ENCODE measurements around the gene TRMT1.
"Not testable (repeated sequence)": the region's sequence is repeated elsewhere in the genome, so short reads cannot be mapped to it uniquely, and the experiment has no call there.

Gene TRMT1

GRCh38 chr19:13150931-13151604 is 34.5 kb upstream of the TRMT1 start:
- peak in 3 of 56 donors; percentile 29 to 54 (median 43) for DNase-seq

- DNase-seq = peak; percentile 72 to 97 (median 93)
These were observed 33.8 kb upstream of the TRMT1 start, which contains the start of the genes IER2 and STX10 for GRCh38 chr19:13150187-13150930. Gene IER2 (plus strand): TSS chr19:13150411. CDS start chr19:13153187, 2,776 bp downstream. Gene STX10 (minus strand): TSS chr19:13150375. CDS start chr19:13150173, 202 bp downstream.

- peak in 16 of 56 donors; percentile 43 to 71 (median 50) for DNase-seq
These were observed 33.2 kb upstream of the TRMT1 start for GRCh38 chr19:13149628-13150186.

- not testable (repeated sequence) for DNase-seq
These were observed 32.7 kb upstream of the TRMT1 start for GRCh38 chr19:13149173-13149627.

- DNase-seq = no peak
These were observed 30.4 kb upstream of the TRMT1 start for GRCh38 chr19:13146763-13147563.

- DNase-seq = no peak
These were observed 23.2 kb upstream of the TRMT1 start for GRCh38 chr19:13139633-13140311.

- no peak for DNase-seq
These were observed 22.3 kb upstream of the TRMT1 start for GRCh38 chr19:13138916-13139198.

- no peak for DNase-seq
These were observed 21.8 kb upstream of the TRMT1 start for GRCh38 chr19:13138171-13138915.

GRCh38 chr19:13137290-13137794 is 20.8 kb upstream of the TRMT1 start:
- no peak for DNase-seq

- peak in 3 of 56 donors; percentile 10 to 22 (median 22) for DNase-seq
These were observed 18.8 kb upstream of the TRMT1 start for GRCh38 chr19:13135068-13136062.

- no peak for DNase-seq
These were observed 18.1 kb upstream of the TRMT1 start for GRCh38 chr19:13134626-13135025.

- peak in 11 of 56 donors; percentile 3 to 53 (median 22) for DNase-seq
These were observed 16.8 kb upstream of the TRMT1 start for GRCh38 chr19:13133241-13133870.

GRCh38 chr19:13132471-13133180 is 16.1 kb upstream of the TRMT1 start:
- no peak for DNase-seq

GRCh38 chr19:13130886-13131490 is 14.4 kb upstream of the TRMT1 start:
- no peak for DNase-seq

GRCh38 chr19:13129384-13129783 is 12.8 kb upstream of the TRMT1 start:
- DNase-seq = no peak

- no peak for DNase-seq
These were observed 12.0 kb upstream of the TRMT1 start for GRCh38 chr19:13128583-13128982.

Measured in amygdala (tissue), 56 donors.